Lower lobe of right lung (tissue), 2 donors: ENCODE measurements around the gene BPIFB6. TPM values are rescaled to one million over a fixed set of nuclear protein-coding genes. Genes with fewer than 3 reads are reported as not detected.

Experiments
- ATAC-seq, 2 donors: fragments of 200-7000 bp; cut with Tn5 transposase; one replicate each; pipeline ENCODE4 v1.9.1; 2020 to 2022; ENCODE audit warnings: mild to moderate bottlenecking in 2 of 2, moderate library complexity in 2 of 2
- DNase-seq: peaks from one replicate; pipeline ENCODE4 v3.0.0-alpha.2; 2020
- H3K27ac ChIP-seq: fragments of 200-600 bp; one replicate; pipeline ENCODE4 v1.8.0; 2022
- H3K27me3 ChIP-seq: fragments of 200-600 bp; one replicate; pipeline ENCODE4 v1.8.0; 2022; ENCODE audit warnings: low read depth
- H3K36me3 ChIP-seq: fragments of 200-600 bp; one replicate; pipeline ENCODE4 v1.8.0; 2022; ENCODE audit warnings: mild to moderate bottlenecking
- H3K4me1 ChIP-seq: fragments of 200-600 bp; one replicate; pipeline ENCODE4 v1.8.0; 2022
- H3K4me3 ChIP-seq: fragments of 200-600 bp; one replicate; pipeline ENCODE4 v1.8.0; 2022; ENCODE audit warnings: mild to moderate bottlenecking
- H3K9me3 ChIP-seq: fragments of 200-600 bp; one replicate; pipeline ENCODE4 v1.8.0; 2022
- CTCF ChIP-seq: fragments of 200-600 bp; IDR thresholded peaks from one replicate; pipeline ENCODE4 v1.8.0; 2022; ENCODE audit warnings: antibody characterized with exemption, mild to moderate bottlenecking
- intact Hi-C: fragments of 100-400 bp; cut with DNase I; formaldehyde crosslinking; loops from one replicate; pipeline ENCODE4 v1.11.0; 2022
- total RNA-seq: library from RNA; stranded (reverse); fragmentation: NEBNext Ultra II Directional; extraction: Animal tissue kit (Norgen Biotek cat#: 25700); gene quantifications from one replicate; pipeline ENCODE4 v1.2.1, GENCODE V29; 2021
- donor health status: DM: no; HTN: yes; CAD: no; lungs with severe emphysema.

The BPIFB6 gene
- total RNA-seq, 1 donor from 2014 or later, result not detected

GRCh38 chr20:33024609-33025317 lies 6.7 kb upstream of the BPIFB6 start:
- H3K27ac ChIP-seq, result no peak overlapping the region
- intact Hi-C loops, result no loop called here
- H3K9me3 ChIP-seq, result no peaks in the 10 kb centered on the region
- H3K36me3 ChIP-seq, result no peaks in the 10 kb centered on the region
- H3K4me1 ChIP-seq, result no peaks in the 10 kb centered on the region
- DNase-seq (no peak), ATAC-seq (no peak)
- no peak for TF ChIP-seq CTCF
- peaks cover 8% of the 10 kb centered on the region for H3K27me3 ChIP-seq
- no peak overlapping the region for H3K4me3 ChIP-seq

- H3K9me3 ChIP-seq, result no peaks in the 10 kb centered on the region
- no peak for ATAC-seq
- no peaks in the 10 kb centered on the region for H3K4me1 ChIP-seq
Measured at GRCh38 chr20:33025318-33025876, 6.1 kb upstream of the BPIFB6 start.

GRCh38 chr20:33026072-33026778 lies 5.2 kb upstream of the BPIFB6 start:
- no peak for DNase-seq
- Histone ChIP-seq H3K4me1 (no peaks in the 10 kb centered on the region), H3K36me3 (no peaks in the 10 kb centered on the region), H3K27me3 (peaks cover 8% of the 10 kb centered on the region), H3K4me3 (no peak overlapping the region), H3K9me3 (no peaks in the 10 kb centered on the region), H3K27ac (no peak overlapping the region)
- intact Hi-C loops, result no loop called here
- TF ChIP-seq CTCF, result no peak
- no peak for ATAC-seq

More at GRCh38 chr20:33025318-33025876, 6.1 kb upstream of the BPIFB6 start:
- no peak for TF ChIP-seq CTCF
- no peak overlapping the region for H3K4me3 ChIP-seq
- H3K27me3 ChIP-seq, result peaks cover 8% of the 10 kb centered on the region
- no peaks in the 10 kb centered on the region for H3K36me3 ChIP-seq
- DNase-seq, result no peak
- no peak overlapping the region for H3K27ac ChIP-seq
- intact Hi-C loops, result no loop called here

- H3K36me3 ChIP-seq, result no peaks in the 10 kb centered on the region
- H3K27me3 ChIP-seq, result peaks cover 8% of the 10 kb centered on the region
- no peak overlapping the region for H3K27ac ChIP-seq
- TF ChIP-seq CTCF, result no peak
- DNase-seq (no peak), ATAC-seq (no peak)
- intact Hi-C loops, result no loop called here
- no peaks in the 10 kb centered on the region for H3K9me3 ChIP-seq
- H3K4me3 ChIP-seq, result no peak overlapping the region
- no peaks in the 10 kb centered on the region for H3K4me1 ChIP-seq
Measured at GRCh38 chr20:33026779-33027759, 4.4 kb upstream of the BPIFB6 start.
